Activated CD8-positive, alpha-beta T cell treated with anti-CD3 and anti-CD28 coated beads, Interleukin-2, amount 10 ng/mL, durations not matched to agents 7 days and 5 days (primary cell): ENCODE measurements around the gene ZNF615. TPM values are rescaled to one million over a fixed set of nuclear protein-coding genes. Genes with fewer than 3 reads are reported as not detected.

ENCODE experiments used
- total RNA-seq, 2 experiments: library from RNA; stranded (reverse); gene quantifications; one replicate each; pipeline ENCODE4 v1.2.3, GENCODE V29; 2021

Gene ZNF615
- total RNA-seq, 2 experiments from 2014 or later: 7.8 to 8.6 TPM

Other genes with a start within 250 kb of the ZNF615 start
- gene FPR2, start 247.0 kb downstream of the ZNF615 start, total RNA-seq: not detected
- not detected for gene FPR3, start 213.1 kb downstream of the ZNF615 start, total RNA-seq
- gene ZNF577, start 120.3 kb downstream of the ZNF615 start, total RNA-seq: 1 to 10 TPM; 6.0 to 7.6 TPM
- 10 to 100 TPM; 10.9 to 11.2 TPM for gene ZNF649, start 103.2 kb downstream of the ZNF615 start, total RNA-seq
- gene ZNF613, start 80.7 kb downstream of the ZNF615 start, total RNA-seq: 1 to 10 TPM; 6.3 to 8.2 TPM
- 10 to 100 TPM; 11.8 to 13.7 TPM for gene ZNF350, start 21.4 kb downstream of the ZNF615 start, total RNA-seq
- gene ZNF614, start 20.2 kb upstream of the ZNF615 start, total RNA-seq: 10 to 100 TPM in 1 of 2 experiments, 1 to 10 TPM in 1; 9.8 to 11.7 TPM
- gene ZNF432, start 40.6 kb upstream of the ZNF615 start, total RNA-seq: 10 to 100 TPM; 15.6 to 16.0 TPM
- 10 to 100 TPM; 26.2 to 28.0 TPM for gene ZNF841, start 87.6 kb upstream of the ZNF615 start, total RNA-seq
- 1 to 10 TPM; 6.2 to 8.4 TPM for gene ZNF616, start 131.7 kb upstream of the ZNF615 start, total RNA-seq
- gene ZNF836, start 163.4 kb upstream of the ZNF615 start, total RNA-seq: 10 to 100 TPM; 15.5 to 18.7 TPM
- 100 to 1,000 TPM; 223 to 225 TPM for gene PPP2R1A, start 181.8 kb upstream of the ZNF615 start, total RNA-seq